A549 (cell line): ENCODE data around the gene FBXO10. TPM values are rescaled to one million over a fixed set of nuclear protein-coding genes. Genes with fewer than 3 reads are reported as not detected.

Experiments used
- ATAC-seq, 2 experiments: fragments of 200-7000 bp in 1 of 2; fragments of >200 bp in 1 of 2; cut with Nextera tagmentation in 1 of 2; cut with Tn5 transposase in 1 of 2; 3 replicates each; pipeline versions ENCODE4 v1.8.0 to v1.9.1; 2018 to 2020; ENCODE audit warnings: mild to moderate bottlenecking in 1 of 2, moderate library complexity in 1 of 2
- CTCF ChIA-PET: fragments of 300-600 bp; sonication (Branson Sonifier 250); formaldehyde crosslinking; extraction: SDS; loops from one replicate; lab custom pipeline; 2021; ENCODE audit warnings: antibody characterized with exemption, inconsistent platforms; lab: Yijun Ruan, JAX
- POLR2A ChIA-PET: fragments of 350-600 bp; formaldehyde crosslinking; extraction: SDS; loops from one replicate; lab custom pipeline; 2021; ENCODE audit warnings: antibody characterized with exemption, inconsistent platforms; lab: Yijun Ruan, JAX
- DNase-seq, 2 experiments: peaks; one replicate each; pipeline versions ENCODE4 v3.0.0 to v3.0.0-alpha.2; 2011 to 2016; ENCODE audit warnings: low read depth in 1 of 2, low spot score in 1 of 2
- FAIRE-seq: peaks from 2 replicates; lab custom pipeline; 2011; peaks lifted over from hg19 to GRCh38; lab: Jason Lieb, UNC
- H3K27ac ChIP-seq, 2 experiments: fragments of >200 bp; sonication (Bioruptor Twin); formaldehyde crosslinking; 3 replicates each; pipeline ENCODE4 v1.5.1; 2016 to 2017
- H3K4me1 ChIP-seq: fragments of >200 bp; sonication (Bioruptor Twin); formaldehyde crosslinking; 3 replicates; pipeline ENCODE4 v1.6.1; 2016
- H3K4me2 ChIP-seq: fragments of >200 bp; sonication (Bioruptor Twin); formaldehyde crosslinking; 3 replicates; pipeline ENCODE4 v1.6.1; 2016
- H3K4me3 ChIP-seq: fragments of >200 bp; sonication (Bioruptor Twin); formaldehyde crosslinking; 3 replicates; pipeline ENCODE4 v1.5.1; 2016
- H3K9me3 ChIP-seq: fragments of >200 bp; sonication (Bioruptor Twin); formaldehyde crosslinking; 3 replicates; pipeline ENCODE4 v1.6.1; 2016
- CBX2 ChIP-seq: fragments of 200-600 bp; sonication (generic); IDR thresholded peaks from 2 replicates; pipeline ENCODE4 v1.6.1; 2016; ENCODE audit warnings: low read depth, mild to moderate bottlenecking, borderline replicate concordance
- CEBPB ChIP-seq, 2 experiments: fragments of >200 bp in 1 of 2; sonication (Bioruptor Twin) in 1 of 2; formaldehyde crosslinking in 1 of 2; IDR thresholded peaks; 2 replicates each; pipeline ENCODE4 v1.6.1; 2012 to 2016
- CTCF ChIP-seq: fragments of >200 bp; sonication (Bioruptor Twin); formaldehyde crosslinking; IDR thresholded peaks from 3 replicates; pipeline ENCODE4 v1.5.1; 2016
- EHMT2 ChIP-seq: fragments of 200-600 bp; sonication (generic); IDR thresholded peaks from 2 replicates; pipeline ENCODE4 v1.6.1; 2016; ENCODE audit warnings: antibody characterized with exemption, low read depth, mild to moderate bottlenecking, moderate library complexity
- EP300 ChIP-seq, 2 experiments: fragments of >200 bp; sonication (Bioruptor Twin); formaldehyde crosslinking; IDR thresholded peaks; 2 replicates in 1 of 2; 3 replicates in 1 of 2; pipeline ENCODE4 v1.6.1; 2016 to 2017
- FOXS1 ChIP-seq: fragments of 250-450 bp; sonication (Bioruptor Pico); IDR thresholded peaks from 2 replicates; pipeline ENCODE4 v1.5.0; 2020; ENCODE audit warnings: mild to moderate bottlenecking, moderate library complexity
- HEYL ChIP-seq: fragments of 250-450 bp; sonication (Bioruptor Pico); IDR thresholded peaks from 2 replicates; pipeline ENCODE4 v1.8.0; 2021; ENCODE audit warnings: mild to moderate bottlenecking, moderate library complexity
- HOXA7 ChIP-seq: fragments of 250-450 bp; sonication (Bioruptor Pico); IDR thresholded peaks from 2 replicates; pipeline ENCODE4 v1.5.0; 2020; ENCODE audit warnings: mild to moderate bottlenecking, moderate library complexity
- HOXB13 ChIP-seq: fragments of 250-450 bp; sonication (Bioruptor Pico); IDR thresholded peaks from 2 replicates; pipeline ENCODE4 v1.5.0; 2020; ENCODE audit warnings: low read depth, mild to moderate bottlenecking, moderate library complexity
- HOXB5 ChIP-seq: fragments of 250-450 bp; sonication (Bioruptor Pico); IDR thresholded peaks from 2 replicates; pipeline ENCODE4 v1.5.0; 2020; ENCODE audit warnings: mild to moderate bottlenecking, moderate library complexity
- MAFK ChIP-seq: fragments of 450-650 bp; IDR thresholded peaks from 2 replicates; pipeline ENCODE4 v1.6.1; 2014; ENCODE audit not compliant: partially characterized antibody
- MAZ ChIP-seq: fragments of 150-350 bp; IDR thresholded peaks from 2 replicates; pipeline ENCODE4 v1.6.1; 2014; ENCODE audit warnings: antibody characterized with exemption, low read depth, low read length, borderline replicate concordance
- MYC ChIP-seq: IDR thresholded peaks from 2 replicates; pipeline ENCODE4 v1.6.1; 2012; ENCODE audit warnings: mild to moderate bottlenecking, inconsistent platforms, low read length, improper control_type of control experiment, borderline replicate concordance
- POLR2A ChIP-seq: IDR thresholded peaks from 2 replicates; pipeline ENCODE4 v1.6.1; 2012; ENCODE audit warnings: mild to moderate bottlenecking, low read length
- RAD21 ChIP-seq, 2 experiments: fragments of >200 bp in 1 of 2; sonication (Bioruptor Twin) in 1 of 2; formaldehyde crosslinking in 1 of 2; IDR thresholded peaks in 1 of 2; conservative IDR thresholded peaks in 1 of 2; 2 replicates in 1 of 2; 3 replicates in 1 of 2; pipeline ENCODE4 v1.6.1; 2012 to 2018; ENCODE audit warnings: inconsistent platforms in 1 of 2
- RARB ChIP-seq: fragments of 250-450 bp; sonication (Bioruptor Pico); IDR thresholded peaks from 2 replicates; pipeline ENCODE4 v1.8.0; 2021; ENCODE audit warnings: mild to moderate bottlenecking, moderate library complexity
- RNF2 ChIP-seq: fragments of 200-600 bp; sonication (generic); IDR thresholded peaks from 2 replicates; pipeline ENCODE4 v1.6.1; 2016; ENCODE audit warnings: low read depth, mild to moderate bottlenecking, antibody characterized with exemption, moderate library complexity, borderline replicate concordance
- SMC3 ChIP-seq: fragments of >200 bp; sonication (Bioruptor Twin); formaldehyde crosslinking; IDR thresholded peaks from 3 replicates; pipeline ENCODE4 v1.6.1; 2018; ENCODE audit warnings: inconsistent platforms
- TFCP2L1 ChIP-seq: fragments of 250-450 bp; sonication (Bioruptor Pico); IDR thresholded peaks from 2 replicates; pipeline ENCODE4 v1.5.0; 2021; ENCODE audit warnings: mild to moderate bottlenecking
- ZC3H11A ChIP-seq: fragments of 450-650 bp; IDR thresholded peaks from 2 replicates; pipeline ENCODE4 v1.6.1; 2014; ENCODE audit warnings: antibody characterized with exemption, mild to moderate bottlenecking
- ZNF302 ChIP-seq: fragments of 250-450 bp; sonication (Bioruptor Pico); IDR thresholded peaks from 2 replicates; pipeline ENCODE4 v1.9.0; 2021; ENCODE audit warnings: inconsistent platforms, mild to moderate bottlenecking, moderate library complexity
- WGBS: methylation state at CpG from one replicate; pipeline ENCODE4 v1.1.6; 2017; ENCODE audit errors: missing lambda C conversion rate; 5-methylcytosine and 5-hydroxymethylcytosine counted together
- polyA plus RNA-seq, 4 experiments: library from polyadenylated mRNA; depleted of rRNA in 3 of 4; stranded (reverse); fragments of >200 nt; fragmentation: RNase III in 1 of 4; extraction: RNeasy Plus Mini Kit Qiagen cat#74134 plus additional on column Dnase treatment in 1 of 4; gene quantifications; 2 replicates in 3 of 4; 3 replicates in 1 of 4; pipeline ENCODE4 v1.2.3, GENCODE V29; 2011 to 2017
- TF ChIP-seq, protein P1 (sequence below): IDR thresholded peaks from 2 replicates; pipeline ENCODE4 v1.6.1; 2012; ENCODE audit warnings: low read depth, borderline replicate concordance
- TF ChIP-seq, protein P2 (sequence below): fragments of 250-450 bp; sonication (Bioruptor Pico); IDR thresholded peaks from 2 replicates; pipeline ENCODE4 v1.5.0; 2021; ENCODE audit warnings: mild to moderate bottlenecking, moderate library complexity, borderline replicate concordance
- TF ChIP-seq, protein P3 (sequence below): fragments of 250-450 bp; sonication (Bioruptor Pico); IDR thresholded peaks from 2 replicates; pipeline ENCODE4 v1.5.0; 2020; ENCODE audit warnings: low read depth, mild to moderate bottlenecking, moderate library complexity

Gene FBXO10
- polyA plus RNA-seq, 2 of the 4 experiments (the other 2 are of a cell fraction) = 5.0 to 5.3 TPM

GRCh38 chr9:37508834-37509206 is 67.4 kb downstream of the FBXO10 start:
- H3K4me3 ChIP-seq = no peak overlapping the region
- no peak for TF ChIP-seq TFCP2L1 (CRISPR knock-in tag)
- TF ChIP-seq MAZ = no peak
- TF ChIP-seq EHMT2 = no peak
- no peak for TF ChIP-seq HOXB13
- TF ChIP-seq RARB = no peak
- TF ChIP-seq POLR2A = no peak
- no peak for TF ChIP-seq MAFK
- no peak for TF ChIP-seq HOXB5 (CRISPR knock-in tag)
- TF ChIP-seq HOXA7 (CRISPR knock-in tag) = no peak
- TF ChIP-seq SMC3 = 0 out of 3 replicates have a peak, but pooled peaks have one; percentile 13
- no peak for TF ChIP-seq RNF2
- TF ChIP-seq, protein P1, sequence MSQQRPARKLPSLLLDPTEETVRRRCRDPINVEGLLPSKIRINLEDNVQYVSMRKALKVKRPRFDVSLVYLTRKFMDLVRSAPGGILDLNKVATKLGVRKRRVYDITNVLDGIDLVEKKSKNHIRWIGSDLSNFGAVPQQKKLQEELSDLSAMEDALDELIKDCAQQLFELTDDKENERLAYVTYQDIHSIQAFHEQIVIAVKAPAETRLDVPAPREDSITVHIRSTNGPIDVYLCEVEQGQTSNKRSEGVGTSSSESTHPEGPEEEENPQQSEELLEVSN = no peak
- no peak for TF ChIP-seq MYC
- TF ChIP-seq CEBPB (IDR thresholded peaks at IDR 0.05) = no peak
- peak; percentile 20; the same call in 1 of the 3 replicates for TF ChIP-seq CTCF
- TF ChIP-seq, protein P2, sequence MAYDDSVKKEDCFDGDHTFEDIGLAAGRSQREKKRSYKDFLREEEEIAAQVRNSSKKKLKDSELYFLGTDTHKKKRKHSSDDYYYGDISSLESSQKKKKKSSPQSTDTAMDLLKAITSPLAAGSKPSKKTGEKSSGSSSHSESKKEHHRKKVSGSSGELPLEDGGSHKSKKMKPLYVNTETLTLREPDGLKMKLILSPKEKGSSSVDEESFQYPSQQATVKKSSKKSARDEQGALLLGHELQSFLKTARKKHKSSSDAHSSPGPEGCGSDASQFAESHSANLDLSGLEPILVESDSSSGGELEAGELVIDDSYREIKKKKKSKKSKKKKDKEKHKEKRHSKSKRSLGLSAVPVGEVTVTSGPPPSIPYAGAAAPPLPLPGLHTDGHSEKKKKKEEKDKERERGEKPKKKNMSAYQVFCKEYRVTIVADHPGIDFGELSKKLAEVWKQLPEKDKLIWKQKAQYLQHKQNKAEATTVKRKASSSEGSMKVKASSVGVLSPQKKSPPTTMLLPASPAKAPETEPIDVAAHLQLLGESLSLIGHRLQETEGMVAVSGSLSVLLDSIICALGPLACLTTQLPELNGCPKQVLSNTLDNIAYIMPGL (CRISPR knock-in tag) = no peak
- TF ChIP-seq ZC3H11A = no peak
- TF ChIP-seq FOXS1 (CRISPR knock-in tag) = no peak
- TF ChIP-seq, protein P3, sequence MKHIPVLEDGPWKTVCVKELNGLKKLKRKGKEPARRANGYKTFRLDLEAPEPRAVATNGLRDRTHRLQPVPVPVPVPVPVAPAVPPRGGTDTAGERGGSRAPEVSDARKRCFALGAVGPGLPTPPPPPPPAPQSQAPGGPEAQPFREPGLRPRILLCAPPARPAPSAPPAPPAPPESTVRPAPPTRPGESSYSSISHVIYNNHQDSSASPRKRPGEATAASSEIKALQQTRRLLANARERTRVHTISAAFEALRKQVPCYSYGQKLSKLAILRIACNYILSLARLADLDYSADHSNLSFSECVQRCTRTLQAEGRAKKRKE (CRISPR knock-in tag) = no peak
- no peak for TF ChIP-seq CBX2
- TF ChIP-seq RAD21 (conservative IDR thresholded peaks at IDR 0.05 in 1 of 2, IDR thresholded peaks at IDR 0.05 in 1 of 2) = peak; percentile 29 to 45; a peak in 3 of 5 replicates
- no peak for TF ChIP-seq EP300 (IDR thresholded peaks at IDR 0.05)
- no peak for TF ChIP-seq HEYL
- TF ChIP-seq ZNF302 (CRISPR knock-in tag) = no peak
- no peak overlapping the region for H3K27ac ChIP-seq
- 87% methylated on average over 3 of the region's 3 CpGs for WGBS
- no peaks in the 10 kb centered on the region for H3K4me1 ChIP-seq
- POLR2A ChIA-PET = no interaction called here
- no peak for DNase-seq
- H3K4me2 ChIP-seq = no peak overlapping the region
- ATAC-seq = peak; percentile 37 to 52; a peak in 3 of 6 replicates
- CTCF ChIA-PET = interaction anchor here (0.6 to 3.3 kb wide), 7 partner anchors 9 to 94 kb away, joined by 3 to 14 read pairs (median 5); no protein-coding TSS in a partner anchor
- H3K9me3 ChIP-seq = no peaks in the 10 kb centered on the region
- no peak for FAIRE-seq
